Colonic mucosa (tissue), 4 donors: ENCODE data around the gene ZMYND8. TPM values are rescaled to one million over a fixed set of nuclear protein-coding genes. Genes with fewer than 3 reads are reported as not detected.
"Not testable (repeated sequence)": the region's sequence is repeated elsewhere in the genome, so short reads cannot be mapped to it uniquely, and the experiment has no call there.

Experiments
- DNase-seq: peaks from one replicate; pipeline ENCODE4 v3.0.0-alpha.2; 2020
- H3K27ac ChIP-seq: fragments of 200-600 bp; one replicate; pipeline ENCODE4 v1.8.0; 2021
- H3K27me3 ChIP-seq: fragments of 200-600 bp; one replicate; pipeline ENCODE4 v1.8.0; 2021
- H3K36me3 ChIP-seq: fragments of 200-600 bp; one replicate; pipeline ENCODE4 v1.8.0; 2021
- H3K4me1 ChIP-seq: fragments of 200-600 bp; one replicate; pipeline ENCODE4 v1.8.0; 2021; ENCODE audit warnings: mild to moderate bottlenecking
- H3K4me3 ChIP-seq: fragments of 200-600 bp; one replicate; pipeline ENCODE4 v1.8.0; 2021
- H3K9ac ChIP-seq, 2 donors: one replicate each; pipeline ENCODE4 v1.7.0; 2013; ENCODE audit warnings: control low read depth in 2 of 2, low read depth in 2 of 2, low read length in 2 of 2
- H3K9me3 ChIP-seq: fragments of 200-600 bp; one replicate; pipeline ENCODE4 v1.8.0; 2021
- intact Hi-C: fragments of 100-400 bp; cut with DNase I; formaldehyde crosslinking; loops from one replicate; pipeline ENCODE4 v1.14.1; 2022
- total RNA-seq, 2 donors: library from RNA; stranded (reverse); fragmentation: NEBNext Ultra II Directional in 1 of 2; extraction: Animal tissue kit (Norgen Biotek cat#: 25700) in 1 of 2; gene quantifications; one replicate each; pipeline ENCODE4 v1.2.1, GENCODE V29; 2021
- TF ChIP-seq, protein P1 (sequence below): fragments of 200-600 bp; IDR thresholded peaks from one replicate; pipeline ENCODE4 v1.8.0; 2022; ENCODE audit warnings: antibody characterized with exemption, mild to moderate bottlenecking
- donor health status: healthy.
- donor health status: DM: no; HTN: no; CAD: no.
- donor health status: DM: no; HTN: no; CAD: no.

Gene ZMYND8
- total RNA-seq, 2 donors from 2014 or later: 45.4 to 53.1 TPM

DNA sequence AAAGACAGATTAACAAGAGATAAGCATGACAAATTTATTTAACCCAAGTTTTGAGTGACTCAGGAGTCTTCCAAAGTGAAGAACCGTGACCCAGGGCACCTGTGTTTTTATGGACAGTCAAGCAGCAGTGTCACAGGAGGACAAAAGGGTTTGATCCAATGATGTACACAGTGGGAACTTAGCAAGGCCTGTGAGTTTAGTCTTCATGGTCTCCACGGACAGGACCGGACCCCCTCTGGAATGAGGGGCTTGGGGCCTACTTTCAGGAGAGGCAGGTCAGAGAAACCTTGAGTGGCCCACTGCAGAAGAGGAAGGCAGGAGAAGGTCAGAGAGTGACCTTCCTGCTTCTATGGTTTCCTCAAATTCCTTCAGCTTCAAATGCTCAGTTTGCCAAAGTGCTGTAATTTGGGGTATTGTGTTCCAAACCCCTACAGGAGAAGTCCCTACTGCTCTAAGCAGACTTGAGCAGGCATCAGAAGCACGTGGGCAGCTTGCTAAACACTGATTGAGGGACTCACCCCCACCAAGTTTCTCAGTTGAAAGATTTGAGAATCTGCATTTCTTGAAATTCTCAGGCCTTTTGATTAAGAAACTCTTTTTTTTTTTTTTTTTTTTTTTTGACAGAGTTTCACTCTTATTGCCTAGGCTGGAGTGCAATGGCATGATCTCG, 26.4 kb upstream of the ZMYND8 start:
- DNase-seq: no peak
- H3K9ac ChIP-seq: no peak overlapping the region
- no peak overlapping the region for H3K4me3 ChIP-seq
- TF ChIP-seq, protein P1, sequence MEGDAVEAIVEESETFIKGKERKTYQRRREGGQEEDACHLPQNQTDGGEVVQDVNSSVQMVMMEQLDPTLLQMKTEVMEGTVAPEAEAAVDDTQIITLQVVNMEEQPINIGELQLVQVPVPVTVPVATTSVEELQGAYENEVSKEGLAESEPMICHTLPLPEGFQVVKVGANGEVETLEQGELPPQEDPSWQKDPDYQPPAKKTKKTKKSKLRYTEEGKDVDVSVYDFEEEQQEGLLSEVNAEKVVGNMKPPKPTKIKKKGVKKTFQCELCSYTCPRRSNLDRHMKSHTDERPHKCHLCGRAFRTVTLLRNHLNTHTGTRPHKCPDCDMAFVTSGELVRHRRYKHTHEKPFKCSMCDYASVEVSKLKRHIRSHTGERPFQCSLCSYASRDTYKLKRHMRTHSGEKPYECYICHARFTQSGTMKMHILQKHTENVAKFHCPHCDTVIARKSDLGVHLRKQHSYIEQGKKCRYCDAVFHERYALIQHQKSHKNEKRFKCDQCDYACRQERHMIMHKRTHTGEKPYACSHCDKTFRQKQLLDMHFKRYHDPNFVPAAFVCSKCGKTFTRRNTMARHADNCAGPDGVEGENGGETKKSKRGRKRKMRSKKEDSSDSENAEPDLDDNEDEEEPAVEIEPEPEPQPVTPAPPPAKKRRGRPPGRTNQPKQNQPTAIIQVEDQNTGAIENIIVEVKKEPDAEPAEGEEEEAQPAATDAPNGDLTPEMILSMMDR: no peak
- H3K27me3 ChIP-seq: no peaks in the 10 kb centered on the region
- no peak overlapping the region for H3K27ac ChIP-seq
- H3K4me1 ChIP-seq: no peaks in the 10 kb centered on the region
- H3K9me3 ChIP-seq: no peaks in the 10 kb centered on the region
- intact Hi-C loops: loop anchor here (5.0 kb wide), 3 partner anchors 86 to 239 kb away; no protein-coding TSS in a partner anchor
- H3K36me3 ChIP-seq: no peaks in the 10 kb centered on the region

DNA sequence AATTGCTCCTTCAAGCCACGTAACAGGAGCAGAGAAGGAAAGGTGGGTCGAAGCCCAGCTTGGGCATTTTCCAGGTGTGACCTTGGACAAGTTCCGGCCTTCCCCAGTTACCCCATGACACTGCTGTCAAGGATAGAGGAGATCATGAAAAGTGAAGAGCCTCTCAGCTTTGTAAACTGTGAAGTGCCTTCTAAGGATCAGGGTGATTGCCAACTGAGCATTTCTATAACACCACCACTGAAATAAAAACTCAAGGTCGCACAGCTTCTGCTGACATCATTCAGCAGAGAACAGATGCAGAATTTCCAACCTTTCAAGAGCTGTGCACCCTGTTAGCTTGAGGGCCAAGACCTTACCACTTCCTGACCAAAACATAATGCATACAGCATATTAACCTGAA, 24.0 kb upstream of the ZMYND8 start:
- H3K27me3 ChIP-seq: no peaks in the 10 kb centered on the region
- TF ChIP-seq, protein P1: no peak
- H3K4me3 ChIP-seq: no peak overlapping the region
- intact Hi-C loops: loop anchor here (5.0 kb wide), 3 partner anchors 83 to 242 kb away; no protein-coding TSS in a partner anchor
- H3K36me3 ChIP-seq: no peaks in the 10 kb centered on the region
- H3K4me1 ChIP-seq: no peaks in the 10 kb centered on the region
- no peak overlapping the region for H3K9ac ChIP-seq
- DNase-seq: no peak
- no peak overlapping the region for H3K27ac ChIP-seq
- H3K9me3 ChIP-seq: no peaks in the 10 kb centered on the region

DNA sequence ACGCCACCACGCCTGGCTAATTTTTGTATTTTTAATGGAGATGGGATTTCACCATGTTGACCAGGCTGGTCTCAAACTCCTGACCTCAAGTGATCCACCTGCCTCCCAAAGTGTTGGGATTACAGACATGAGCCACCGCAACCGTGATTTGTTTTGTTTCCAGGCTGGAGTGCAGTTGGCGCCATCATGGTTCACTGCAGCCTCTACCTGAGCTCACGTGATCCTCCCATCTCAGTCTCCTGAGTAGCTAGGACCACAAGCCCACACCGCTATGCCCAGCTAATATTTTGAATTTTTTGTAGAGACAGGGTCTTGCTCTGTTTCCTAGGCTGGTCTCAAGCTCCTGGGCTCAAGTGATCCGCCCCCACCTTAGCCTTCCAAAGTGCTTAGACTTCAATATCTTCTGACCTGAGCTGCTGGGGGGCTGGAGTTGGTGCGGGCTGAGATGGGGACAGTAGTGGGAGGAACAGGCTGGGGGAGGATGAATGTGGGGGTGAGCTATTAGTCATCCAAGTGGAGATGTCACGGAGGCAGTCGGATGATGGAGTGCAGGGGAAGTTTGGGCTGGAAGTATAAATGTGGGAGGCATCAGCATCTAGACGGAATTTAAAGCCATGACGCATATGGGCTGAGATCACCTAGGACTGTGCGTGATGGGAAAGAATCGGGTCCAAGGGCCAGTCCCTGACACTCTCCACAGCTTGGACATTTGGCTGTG, 23.1 kb upstream of the ZMYND8 start:
- H3K4me3 ChIP-seq: no peak overlapping the region
- H3K9ac ChIP-seq: no peak overlapping the region
- no peaks in the 10 kb centered on the region for H3K36me3 ChIP-seq
- TF ChIP-seq, protein P1: no peak
- intact Hi-C loops: loop anchor here (5.0 kb wide), 3 partner anchors 82 to 243 kb away; no protein-coding TSS in a partner anchor
- no peaks in the 10 kb centered on the region for H3K27me3 ChIP-seq
- no peak overlapping the region for H3K27ac ChIP-seq
- H3K9me3 ChIP-seq: no peaks in the 10 kb centered on the region
- H3K4me1 ChIP-seq: no peaks in the 10 kb centered on the region
- no peak for DNase-seq

DNA sequence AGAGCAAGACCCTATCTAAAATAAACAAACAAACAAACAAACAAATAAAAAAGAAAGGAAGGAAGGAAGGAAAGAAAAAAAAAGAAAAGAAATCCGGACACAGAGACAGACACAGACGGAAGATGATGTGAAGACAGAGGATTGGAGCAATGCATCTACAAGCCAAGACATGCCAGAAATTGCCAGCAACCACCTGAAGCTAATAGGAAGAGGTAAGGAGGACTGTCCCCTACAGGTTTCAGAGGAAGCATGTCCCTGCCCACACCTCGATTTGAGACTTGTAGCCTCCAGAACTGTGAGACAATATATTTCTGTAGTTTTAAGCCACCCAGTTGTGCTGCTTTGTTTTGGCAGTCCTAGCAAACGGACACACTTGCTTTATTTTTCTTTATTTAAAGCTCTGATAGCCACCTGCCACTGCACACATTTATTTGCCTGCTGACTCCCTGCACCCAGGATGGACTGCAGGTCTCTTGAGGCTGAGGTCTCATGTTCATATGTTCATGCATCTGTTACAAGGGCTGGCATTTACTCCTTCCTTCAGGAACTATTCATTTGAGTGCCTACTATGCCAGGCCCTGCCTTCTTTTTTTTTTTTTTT, 20.7 kb upstream of the ZMYND8 start:
- intact Hi-C loops: no loop called here
- H3K9ac ChIP-seq: no peak overlapping the region
- no peaks in the 10 kb centered on the region for H3K9me3 ChIP-seq
- no peak overlapping the region for H3K27ac ChIP-seq
- no peak overlapping the region for H3K4me3 ChIP-seq
- no peaks in the 10 kb centered on the region for H3K36me3 ChIP-seq
- TF ChIP-seq, protein P1: no peak
- H3K27me3 ChIP-seq: no peaks in the 10 kb centered on the region
- no peak for DNase-seq
- H3K4me1 ChIP-seq: no peaks in the 10 kb centered on the region

DNA sequence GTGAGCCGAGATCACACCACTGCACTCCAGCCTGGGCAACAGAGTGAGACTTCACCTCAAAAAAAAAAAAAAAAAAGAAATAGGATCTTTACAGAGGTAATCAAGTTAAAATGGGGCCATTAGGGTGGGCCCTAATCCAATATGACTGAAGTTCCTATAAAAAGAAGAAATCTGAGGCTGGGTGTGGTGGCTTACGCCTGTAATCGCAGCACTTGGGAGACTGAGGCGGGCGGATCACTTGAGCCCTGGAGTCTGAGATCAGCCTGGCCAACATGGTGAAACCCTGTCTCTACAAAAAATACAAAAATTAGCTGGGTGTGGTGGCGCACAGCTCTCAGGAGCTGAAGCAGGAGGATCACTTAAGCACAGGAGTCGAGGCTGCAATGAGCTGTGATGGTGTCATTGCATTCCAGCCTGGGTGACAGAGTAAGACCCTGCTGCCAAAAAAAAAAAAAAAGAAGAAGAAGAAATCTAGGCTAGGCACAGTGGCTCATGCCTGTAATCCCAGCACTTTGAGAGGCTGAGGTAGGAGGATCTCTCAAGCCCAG, 19.7 kb upstream of the ZMYND8 start:
- H3K9ac ChIP-seq, H3K27ac ChIP-seq, DNase-seq, H3K27me3 ChIP-seq, intact Hi-C loops, H3K4me1 ChIP-seq, H3K4me3 ChIP-seq, H3K36me3 ChIP-seq, H3K9me3 ChIP-seq: not testable (repeated sequence)

DNA sequence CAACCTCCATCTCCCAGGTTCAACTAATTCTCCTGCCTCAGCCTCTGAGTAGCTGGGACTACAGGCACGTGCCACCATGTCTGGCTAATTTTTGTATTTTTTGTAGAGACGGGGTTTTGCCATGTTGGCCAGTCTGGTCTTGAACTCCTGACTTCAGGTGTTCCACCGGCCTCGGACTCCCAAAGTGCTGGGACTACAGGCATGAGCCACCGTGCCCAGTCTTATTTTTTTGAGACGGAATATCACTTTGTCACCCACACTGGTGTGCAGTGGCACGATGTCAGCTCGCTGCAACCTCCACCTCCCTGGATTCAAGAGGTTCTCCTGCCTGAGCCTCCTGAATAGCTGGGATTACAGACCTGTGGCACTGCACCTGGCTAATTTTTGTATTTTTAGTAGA, 17.6 kb upstream of the ZMYND8 start:
- intact Hi-C loops, H3K4me3 ChIP-seq, H3K9ac ChIP-seq, H3K36me3 ChIP-seq, DNase-seq, H3K27ac ChIP-seq, H3K9me3 ChIP-seq, H3K4me1 ChIP-seq, H3K27me3 ChIP-seq: not testable (repeated sequence)
